ENCODE measurements around the gene PCGF1.

PCGF1 gene

DNA sequence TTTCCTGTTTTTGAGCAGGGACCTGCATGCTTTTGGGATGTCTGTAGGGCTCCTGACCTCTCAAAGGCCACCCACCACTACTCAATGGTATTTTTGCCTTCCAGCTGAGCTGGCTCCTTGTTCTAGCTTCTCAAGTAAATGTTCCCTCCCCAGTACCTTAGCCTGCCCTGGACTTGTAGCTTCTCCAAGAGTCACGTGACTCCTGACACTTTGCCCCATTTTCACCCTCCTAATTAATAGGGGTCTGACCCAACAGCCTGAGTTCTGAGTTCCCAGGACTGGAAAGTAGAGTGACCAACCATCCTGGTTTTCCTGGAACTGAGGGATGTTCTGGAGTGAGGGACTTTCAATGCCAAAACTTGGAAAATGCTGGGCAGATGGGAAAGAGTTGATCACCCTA lies 12.1 kb downstream of the PCGF1 start:
- H3K27ac ChIP-seq (ENCODE audit: low read depth, low read length) = no peak overlapping the region
- H3K79me2 ChIP-seq (ENCODE audit: control insufficient read depth, low read length) = no peaks in the 10 kb centered on the region
- no peaks in the 10 kb centered on the region for H3K9me3 ChIP-seq (ENCODE audit: control insufficient read depth, insufficient read depth, low read length)
- H3F3A ChIP-seq (ENCODE audit: control insufficient read depth, insufficient read depth) = no peaks in the 10 kb centered on the region
- peaks cover 30% of the 10 kb centered on the region for H3K27me3 ChIP-seq (ENCODE audit: control insufficient read depth, low read length)
- peaks cover 29% of the 10 kb centered on the region for H3K36me3 ChIP-seq (ENCODE audit: control insufficient read depth, low read length)
- TF ChIP-seq, protein P1, sequence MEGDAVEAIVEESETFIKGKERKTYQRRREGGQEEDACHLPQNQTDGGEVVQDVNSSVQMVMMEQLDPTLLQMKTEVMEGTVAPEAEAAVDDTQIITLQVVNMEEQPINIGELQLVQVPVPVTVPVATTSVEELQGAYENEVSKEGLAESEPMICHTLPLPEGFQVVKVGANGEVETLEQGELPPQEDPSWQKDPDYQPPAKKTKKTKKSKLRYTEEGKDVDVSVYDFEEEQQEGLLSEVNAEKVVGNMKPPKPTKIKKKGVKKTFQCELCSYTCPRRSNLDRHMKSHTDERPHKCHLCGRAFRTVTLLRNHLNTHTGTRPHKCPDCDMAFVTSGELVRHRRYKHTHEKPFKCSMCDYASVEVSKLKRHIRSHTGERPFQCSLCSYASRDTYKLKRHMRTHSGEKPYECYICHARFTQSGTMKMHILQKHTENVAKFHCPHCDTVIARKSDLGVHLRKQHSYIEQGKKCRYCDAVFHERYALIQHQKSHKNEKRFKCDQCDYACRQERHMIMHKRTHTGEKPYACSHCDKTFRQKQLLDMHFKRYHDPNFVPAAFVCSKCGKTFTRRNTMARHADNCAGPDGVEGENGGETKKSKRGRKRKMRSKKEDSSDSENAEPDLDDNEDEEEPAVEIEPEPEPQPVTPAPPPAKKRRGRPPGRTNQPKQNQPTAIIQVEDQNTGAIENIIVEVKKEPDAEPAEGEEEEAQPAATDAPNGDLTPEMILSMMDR (IDR thresholded peaks at IDR 0.05; ENCODE audit: low read depth, low read length, poor library complexity, severe bottlenecking) = no peak
- no peak for TF ChIP-seq EZH2phosphoT487 (IDR thresholded peaks at IDR 0.05; ENCODE audit: borderline replicate concordance, low read length)
- H4K20me1 ChIP-seq (ENCODE audit: control insufficient read depth, insufficient read depth, low read depth, low read length) = no peaks in the 10 kb centered on the region
- peaks cover 6% of the 10 kb centered on the region; the same call in 1 of the 2 replicates for H3K4me1 ChIP-seq (ENCODE audit: control insufficient read depth, low read length)
- H3K4me3 ChIP-seq (ENCODE audit: low read length) = no peak overlapping the region
- H3K4me2 ChIP-seq (ENCODE audit: low read length) = no peak overlapping the region
- no peaks in the 10 kb centered on the region for H3K9me2 ChIP-seq (replicated peaks; ENCODE audit: control insufficient read depth, low read length)

DNA sequence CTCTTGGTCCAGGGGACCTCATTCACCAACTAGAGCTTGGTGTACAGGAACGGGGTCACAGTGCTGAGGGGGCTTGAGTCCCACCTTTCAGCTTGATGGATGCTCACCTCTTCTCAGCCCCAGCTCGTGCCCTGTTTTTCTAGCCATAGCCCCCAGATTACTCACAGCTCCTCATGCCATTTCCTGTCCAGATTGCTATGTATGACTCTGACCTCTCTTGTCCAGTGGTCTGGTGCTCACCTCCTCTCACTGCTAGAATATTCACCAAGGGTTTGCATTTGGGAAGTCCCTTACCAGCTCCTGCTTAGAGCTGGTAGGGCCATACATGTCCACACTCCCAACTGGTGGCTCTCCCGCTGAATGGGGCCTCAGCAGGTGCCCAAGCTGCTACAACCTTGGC lies 13.9 kb downstream of the PCGF1 start:
- H3K27me3 ChIP-seq (ENCODE audit: control insufficient read depth, low read length) = peaks cover 11% of the 10 kb centered on the region
- no peak overlapping the region for H3K4me2 ChIP-seq (ENCODE audit: low read length)
- no peaks in the 10 kb centered on the region for H3K9me2 ChIP-seq (replicated peaks; ENCODE audit: control insufficient read depth, low read length)
- H3F3A ChIP-seq (ENCODE audit: control insufficient read depth, insufficient read depth) = no peaks in the 10 kb centered on the region
- no peaks in the 10 kb centered on the region for H3K79me2 ChIP-seq (ENCODE audit: control insufficient read depth, low read length)
- H3K9me3 ChIP-seq (ENCODE audit: control insufficient read depth, insufficient read depth, low read length) = no peaks in the 10 kb centered on the region
- no peak for TF ChIP-seq EZH2phosphoT487 (IDR thresholded peaks at IDR 0.05; ENCODE audit: borderline replicate concordance, low read length)
- TF ChIP-seq, protein P1 (IDR thresholded peaks at IDR 0.05; ENCODE audit: low read depth, low read length, poor library complexity, severe bottlenecking) = no peak
- H3K27ac ChIP-seq (ENCODE audit: low read depth, low read length) = no peak overlapping the region
- peaks cover 4% of the 10 kb centered on the region; the same call in 1 of the 2 replicates for H3K4me1 ChIP-seq (ENCODE audit: control insufficient read depth, low read length)
- peaks cover 29% of the 10 kb centered on the region for H3K36me3 ChIP-seq (ENCODE audit: control insufficient read depth, low read length)
- H4K20me1 ChIP-seq (ENCODE audit: control insufficient read depth, insufficient read depth, low read depth, low read length) = no peaks in the 10 kb centered on the region
- H3K4me3 ChIP-seq (ENCODE audit: low read length) = no peak overlapping the region

DNA sequence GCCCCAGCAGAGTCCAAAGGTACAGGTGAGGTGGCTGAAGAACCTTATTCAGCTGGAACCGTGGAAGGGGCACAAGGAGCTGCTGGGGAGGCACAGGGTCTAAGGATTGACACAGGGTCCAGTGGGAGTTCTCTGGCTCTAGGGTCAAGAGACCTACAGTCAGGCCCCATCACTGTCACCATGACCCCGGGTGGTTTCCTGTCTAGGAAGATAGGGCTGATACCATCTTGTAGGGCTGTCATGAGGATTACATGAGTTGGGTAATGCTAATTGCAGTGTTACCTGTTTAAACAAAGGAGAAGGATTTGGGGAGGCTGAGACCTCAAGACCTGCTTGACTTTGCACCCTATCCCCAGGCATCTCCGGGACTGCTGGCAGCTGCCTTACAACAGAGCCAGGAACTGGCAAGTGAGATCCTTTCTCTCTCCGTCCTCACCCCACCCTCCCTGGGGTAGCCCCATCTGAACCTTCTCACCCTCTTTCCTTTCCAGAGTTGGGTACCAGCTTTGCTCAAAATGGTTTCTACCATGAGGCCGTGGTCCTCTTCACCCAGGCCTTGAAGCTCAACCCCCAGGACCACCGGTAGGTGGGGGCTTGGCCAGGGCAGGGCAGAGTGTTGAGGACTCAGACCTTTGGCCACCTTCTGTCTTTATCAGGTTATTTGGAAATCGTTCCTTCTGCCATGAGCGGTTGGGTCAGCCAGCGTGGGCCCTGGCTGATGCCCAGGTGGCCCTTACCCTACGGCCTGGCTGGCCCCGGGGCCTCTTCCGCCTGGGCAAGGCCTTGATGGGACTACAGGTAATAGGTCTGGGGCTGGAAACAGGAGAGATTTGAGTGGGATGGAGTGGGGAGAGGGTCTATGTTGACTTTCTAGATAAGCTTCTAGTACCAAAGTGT lies 15.6 kb downstream of the PCGF1 start:
- Histone ChIP-seq H3K27ac (ENCODE audit: low read depth, low read length) (no peak overlapping the region), H3K36me3 (ENCODE audit: control insufficient read depth, low read length) (peaks cover 29% of the 10 kb centered on the region), H3K9me2 (replicated peaks; ENCODE audit: control insufficient read depth, low read length) (no peaks in the 10 kb centered on the region), H3K27me3 (ENCODE audit: control insufficient read depth, low read length) (no peaks in the 10 kb centered on the region), H3K9me3 (ENCODE audit: control insufficient read depth, insufficient read depth, low read length) (no peaks in the 10 kb centered on the region), H3K4me2 (ENCODE audit: low read length) (no peak overlapping the region), H3K4me3 (ENCODE audit: low read length) (no peak overlapping the region), H3F3A (ENCODE audit: control insufficient read depth, insufficient read depth) (no peaks in the 10 kb centered on the region), H3K4me1 (ENCODE audit: control insufficient read depth, low read length) (no peaks in the 10 kb centered on the region), H3K79me2 (ENCODE audit: control insufficient read depth, low read length) (no peaks in the 10 kb centered on the region), H4K20me1 (ENCODE audit: control insufficient read depth, insufficient read depth, low read depth, low read length) (no peaks in the 10 kb centered on the region)
- TF ChIP-seq, protein P1 (IDR thresholded peaks at IDR 0.05; ENCODE audit: low read depth, low read length, poor library complexity, severe bottlenecking) = no peak
- no peak for TF ChIP-seq EZH2phosphoT487 (IDR thresholded peaks at IDR 0.05; ENCODE audit: borderline replicate concordance, low read length)
